ENCODE measurements around the gene FGF16.

The FGF16 gene

GRCh38 chrX:77436271-77436670 is 10.9 kb upstream of the FGF16 start:
- H3K27me3 Mint-ChIP-seq (ENCODE audit: low read depth) = no peaks in the 10 kb centered on the region
- DNase-seq (ENCODE audit: low spot score) = no peak
- H3K4me1 Mint-ChIP-seq (ENCODE audit: low read depth) = no peaks in the 10 kb centered on the region
- no peak overlapping the region for H3K4me3 Mint-ChIP-seq
- no peaks in the 10 kb centered on the region for H3K36me3 Mint-ChIP-seq (ENCODE audit: low read depth)
- no peak overlapping the region for H3K27ac Mint-ChIP-seq
- H3K9me3 Mint-ChIP-seq = no peaks in the 10 kb centered on the region

- no peaks in the 10 kb centered on the region for H3K27me3 Mint-ChIP-seq (ENCODE audit: low read depth)
- H3K27ac Mint-ChIP-seq = no peak overlapping the region
- H3K4me3 Mint-ChIP-seq = no peak overlapping the region
- no peaks in the 10 kb centered on the region for H3K4me1 Mint-ChIP-seq (ENCODE audit: low read depth)
- no peaks in the 10 kb centered on the region for H3K9me3 Mint-ChIP-seq
- H3K36me3 Mint-ChIP-seq (ENCODE audit: low read depth) = no peaks in the 10 kb centered on the region
- no peak for DNase-seq (ENCODE audit: low spot score)
These were observed 10.5 kb upstream of the FGF16 start for GRCh38 chrX:77436682-77437081.

- Mint-ChIP-seq H3K27ac (no peak overlapping the region), H3K27me3 (ENCODE audit: low read depth) (no peaks in the 10 kb centered on the region), H3K4me1 (ENCODE audit: low read depth) (no peaks in the 10 kb centered on the region), H3K9me3 (no peaks in the 10 kb centered on the region), H3K36me3 (ENCODE audit: low read depth) (no peaks in the 10 kb centered on the region), H3K4me3 (no peak overlapping the region)
- DNase-seq (ENCODE audit: low spot score) = no peak
These were observed 6.9 kb upstream of the FGF16 start for GRCh38 chrX:77440330-77440729.

- no peaks in the 10 kb centered on the region for H3K9me3 Mint-ChIP-seq
- no peak overlapping the region for H3K4me3 Mint-ChIP-seq
- no peak for DNase-seq (ENCODE audit: low spot score)
- H3K27me3 Mint-ChIP-seq (ENCODE audit: low read depth) = peaks cover 4% of the 10 kb centered on the region
- H3K27ac Mint-ChIP-seq = no peak overlapping the region
- H3K4me1 Mint-ChIP-seq (ENCODE audit: low read depth) = peaks cover 2% of the 10 kb centered on the region
- H3K36me3 Mint-ChIP-seq (ENCODE audit: low read depth) = no peaks in the 10 kb centered on the region
These were observed 6.2 kb upstream of the FGF16 start for GRCh38 chrX:77441033-77441432.

GRCh38 chrX:77441479-77441878 is 5.7 kb upstream of the FGF16 start:
- Mint-ChIP-seq H3K4me3 (no peak overlapping the region), H3K36me3 (ENCODE audit: low read depth) (no peaks in the 10 kb centered on the region), H3K9me3 (no peaks in the 10 kb centered on the region), H3K27ac (no peak overlapping the region), H3K4me1 (ENCODE audit: low read depth) (peaks cover 2% of the 10 kb centered on the region), H3K27me3 (ENCODE audit: low read depth) (peaks cover 4% of the 10 kb centered on the region)
- no peak for DNase-seq (ENCODE audit: low spot score)

GRCh38 chrX:77442728-77443127 is 4.5 kb upstream of the FGF16 start:
- H3K4me3 Mint-ChIP-seq = no peak overlapping the region
- no peak for DNase-seq (ENCODE audit: low spot score)
- H3K27me3 Mint-ChIP-seq (ENCODE audit: low read depth) = peaks cover 13% of the 10 kb centered on the region
- H3K36me3 Mint-ChIP-seq (ENCODE audit: low read depth) = no peaks in the 10 kb centered on the region
- no peaks in the 10 kb centered on the region for H3K9me3 Mint-ChIP-seq
- H3K4me1 Mint-ChIP-seq (ENCODE audit: low read depth) = peaks cover 2% of the 10 kb centered on the region
- no peak overlapping the region for H3K27ac Mint-ChIP-seq

GRCh38 chrX:77444075-77444474 is 3.1 kb upstream of the FGF16 start:
- H3K27me3 Mint-ChIP-seq (ENCODE audit: low read depth) = peaks cover 18% of the 10 kb centered on the region
- peaks cover 2% of the 10 kb centered on the region for H3K4me1 Mint-ChIP-seq (ENCODE audit: low read depth)
- no peak overlapping the region for H3K4me3 Mint-ChIP-seq
- H3K36me3 Mint-ChIP-seq (ENCODE audit: low read depth) = no peaks in the 10 kb centered on the region
- no peaks in the 10 kb centered on the region for H3K9me3 Mint-ChIP-seq
- H3K27ac Mint-ChIP-seq = no peak overlapping the region
- no peak for DNase-seq (ENCODE audit: low spot score)

- peaks cover 2% of the 10 kb centered on the region for H3K4me1 Mint-ChIP-seq (ENCODE audit: low read depth)
- H3K27me3 Mint-ChIP-seq (ENCODE audit: low read depth) = peaks cover 19% of the 10 kb centered on the region
- no peak for DNase-seq (ENCODE audit: low spot score)
- no peak overlapping the region for H3K4me3 Mint-ChIP-seq
- no peak overlapping the region for H3K27ac Mint-ChIP-seq
- no peaks in the 10 kb centered on the region for H3K36me3 Mint-ChIP-seq (ENCODE audit: low read depth)
- H3K9me3 Mint-ChIP-seq = no peaks in the 10 kb centered on the region
These were observed 2.6 kb upstream of the FGF16 start for GRCh38 chrX:77444545-77444944.

GRCh38 chrX:77446029-77446585 is 1.1 kb upstream of the FGF16 start:
- Mint-ChIP-seq H3K36me3 (ENCODE audit: low read depth) (no peaks in the 10 kb centered on the region), H3K27ac (no peak overlapping the region), H3K27me3 (ENCODE audit: low read depth) (peaks cover 23% of the 10 kb centered on the region), H3K4me1 (ENCODE audit: low read depth) (peaks cover 4% of the 10 kb centered on the region), H3K9me3 (no peaks in the 10 kb centered on the region), H3K4me3 (peak overlapping the region; percentile 74)
- DNase-seq (ENCODE audit: low spot score) = no peak

- no peaks in the 10 kb centered on the region for H3K9me3 Mint-ChIP-seq
- no peak for DNase-seq (ENCODE audit: low spot score)
- H3K27me3 Mint-ChIP-seq (ENCODE audit: low read depth) = peaks cover 23% of the 10 kb centered on the region
- no peak overlapping the region for H3K4me3 Mint-ChIP-seq
- peaks cover 4% of the 10 kb centered on the region for H3K4me1 Mint-ChIP-seq (ENCODE audit: low read depth)
- H3K36me3 Mint-ChIP-seq (ENCODE audit: low read depth) = no peaks in the 10 kb centered on the region
- H3K27ac Mint-ChIP-seq = no peak overlapping the region
These were observed 722 bp downstream of the FGF16 start for GRCh38 chrX:77447653-77448569.

- Mint-ChIP-seq H3K9me3 (no peaks in the 10 kb centered on the region), H3K27me3 (ENCODE audit: low read depth) (peaks cover 23% of the 10 kb centered on the region), H3K27ac (no peak overlapping the region), H3K36me3 (ENCODE audit: low read depth) (no peaks in the 10 kb centered on the region), H3K4me3 (no peak overlapping the region), H3K4me1 (ENCODE audit: low read depth) (peaks cover 4% of the 10 kb centered on the region)
- no peak for DNase-seq (ENCODE audit: low spot score)
These were observed 3.2 kb downstream of the FGF16 start for GRCh38 chrX:77450415-77450814.

- H3K4me1 Mint-ChIP-seq (ENCODE audit: low read depth) = peaks cover 2% of the 10 kb centered on the region
- peaks cover 19% of the 10 kb centered on the region for H3K27me3 Mint-ChIP-seq (ENCODE audit: low read depth)
- H3K36me3 Mint-ChIP-seq (ENCODE audit: low read depth) = no peaks in the 10 kb centered on the region
- H3K27ac Mint-ChIP-seq = no peak overlapping the region
- no peak overlapping the region for H3K4me3 Mint-ChIP-seq
- H3K9me3 Mint-ChIP-seq = no peaks in the 10 kb centered on the region
- no peak for DNase-seq (ENCODE audit: low spot score)
These were observed 3.8 kb downstream of the FGF16 start for GRCh38 chrX:77450996-77451395.

- Mint-ChIP-seq H3K27ac (no peak overlapping the region), H3K9me3 (no peaks in the 10 kb centered on the region), H3K4me3 (no peak overlapping the region), H3K27me3 (ENCODE audit: low read depth) (peaks cover 10% of the 10 kb centered on the region), H3K36me3 (ENCODE audit: low read depth) (no peaks in the 10 kb centered on the region), H3K4me1 (ENCODE audit: low read depth) (peaks cover 2% of the 10 kb centered on the region)
- DNase-seq (ENCODE audit: low spot score) = no peak
These were observed 6.0 kb downstream of the FGF16 start for GRCh38 chrX:77453190-77453589.

- H3K36me3 Mint-ChIP-seq (ENCODE audit: low read depth) = no peaks in the 10 kb centered on the region
- H3K27ac Mint-ChIP-seq = no peak overlapping the region
- H3K4me1 Mint-ChIP-seq (ENCODE audit: low read depth) = no peaks in the 10 kb centered on the region
- no peaks in the 10 kb centered on the region for H3K27me3 Mint-ChIP-seq (ENCODE audit: low read depth)
- no peaks in the 10 kb centered on the region for H3K9me3 Mint-ChIP-seq
- no peak for DNase-seq (ENCODE audit: low spot score)
- no peak overlapping the region for H3K4me3 Mint-ChIP-seq
These were observed 8.2 kb downstream of the FGF16 start for GRCh38 chrX:77455437-77455836.

All from T-helper 2 cell treated with Interferon-gamma antibody and Interleukin-4, amounts not matched to agents 5 μg/mL and 100 μg/mL, for 36 hours (primary cell).